ENCODE measurements around the gene CHMP2A.
"Not testable (repeated sequence)": the region's sequence is repeated elsewhere in the genome, so short reads cannot be mapped to it uniquely, and the experiment has no call there.

The CHMP2A gene

GRCh38 chr19:58516246-58516836 lies 38.6 kb downstream of the CHMP2A start:
- Mint-ChIP-seq H3K27me3 (no peaks in the 10 kb centered on the region), H3K4me1 (ENCODE audit: low read depth) (peaks cover 56% of the 10 kb centered on the region), H3K36me3 (ENCODE audit: low read depth) (peaks cover 26% of the 10 kb centered on the region), H3K4me3 (peak overlapping the region; percentile 88), H3K27ac (peak overlapping the region; percentile 85), H3K9me3 (no peaks in the 10 kb centered on the region)

- H3K4me1 Mint-ChIP-seq (ENCODE audit: low read depth): peaks cover 52% of the 10 kb centered on the region
- H3K27ac Mint-ChIP-seq: peak overlapping the region; percentile 85
- no peaks in the 10 kb centered on the region for H3K9me3 Mint-ChIP-seq
- H3K4me3 Mint-ChIP-seq: peak overlapping the region; percentile 88
- peaks cover 26% of the 10 kb centered on the region for H3K36me3 Mint-ChIP-seq (ENCODE audit: low read depth)
- H3K27me3 Mint-ChIP-seq: no peaks in the 10 kb centered on the region
Measured at GRCh38 chr19:58515259-58515658, 39.6 kb downstream of the CHMP2A start.

GRCh38 chr19:58514564-58515022 lies 40.3 kb downstream of the CHMP2A start:
- Mint-ChIP-seq H3K4me1 (ENCODE audit: low read depth) (peaks cover 45% of the 10 kb centered on the region), H3K9me3 (no peaks in the 10 kb centered on the region), H3K36me3 (ENCODE audit: low read depth) (peaks cover 26% of the 10 kb centered on the region), H3K27me3 (no peaks in the 10 kb centered on the region), H3K27ac (peak overlapping the region; percentile 89), H3K4me3 (peak overlapping the region; percentile 88)

- Mint-ChIP-seq H3K27ac (peak overlapping the region; percentile 89), H3K36me3 (ENCODE audit: low read depth) (peaks cover 23% of the 10 kb centered on the region), H3K9me3 (no peaks in the 10 kb centered on the region), H3K27me3 (no peaks in the 10 kb centered on the region), H3K4me3 (peak overlapping the region; percentile 88), H3K4me1 (ENCODE audit: low read depth) (peaks cover 39% of the 10 kb centered on the region)
Measured at GRCh38 chr19:58513694-58514563, 41.0 kb downstream of the CHMP2A start.

GRCh38 chr19:58513213-58513693 lies 41.7 kb downstream of the CHMP2A start:
- Mint-ChIP-seq H3K4me3 (peak overlapping the region; percentile 88), H3K9me3 (no peaks in the 10 kb centered on the region), H3K36me3 (ENCODE audit: low read depth) (peaks cover 20% of the 10 kb centered on the region), H3K4me1 (ENCODE audit: low read depth) (peaks cover 32% of the 10 kb centered on the region), H3K27ac (peak overlapping the region; percentile 89), H3K27me3 (no peaks in the 10 kb centered on the region)

- Mint-ChIP-seq H3K27ac (peak within 1 kb of the TSS; percentile 89), H3K4me1 (ENCODE audit: low read depth) (peaks cover 24% of the 10 kb centered on the region), H3K9me3 (peaks cover 4% of the 10 kb centered on the region), H3K27me3 (no peaks in the 10 kb centered on the region), H3K4me3 (no peak within 1 kb of the TSS), H3K36me3 (ENCODE audit: low read depth) (peaks cover 25% of the 10 kb centered on the region)
Measured at GRCh38 chr19:58511353-58512208, 43.3 kb downstream of the CHMP2A start, which contains the start of gene SLC27A5. Gene SLC27A5 (minus strand): TSS chr19:58511992. CDS start chr19:58511955, 37 bp downstream.

- Mint-ChIP-seq H3K36me3 (ENCODE audit: low read depth) (peaks cover 15% of the 10 kb centered on the region), H3K27me3 (no peaks in the 10 kb centered on the region), H3K27ac (no peak overlapping the region), H3K9me3 (peaks cover 7% of the 10 kb centered on the region), H3K4me1 (ENCODE audit: low read depth) (peaks cover 14% of the 10 kb centered on the region), H3K4me3 (no peak overlapping the region)
Measured at GRCh38 chr19:58510084-58510862, 44.6 kb downstream of the CHMP2A start.

GRCh38 chr19:58509731-58510083 lies 45.2 kb downstream of the CHMP2A start:
- Mint-ChIP-seq H3K9me3 (peaks cover 7% of the 10 kb centered on the region), H3K27me3 (no peaks in the 10 kb centered on the region), H3K4me3 (no peak overlapping the region), H3K4me1 (ENCODE audit: low read depth) (peaks cover 11% of the 10 kb centered on the region), H3K27ac (no peak overlapping the region), H3K36me3 (ENCODE audit: low read depth) (peaks cover 11% of the 10 kb centered on the region)

GRCh38 chr19:58507602-58508223 lies 47.2 kb downstream of the CHMP2A start:
- not testable (repeated sequence) for H3K36me3 Mint-ChIP-seq (ENCODE audit: low read depth); H3K9me3 Mint-ChIP-seq; H3K27ac Mint-ChIP-seq; H3K4me3 Mint-ChIP-seq; H3K27me3 Mint-ChIP-seq; H3K4me1 Mint-ChIP-seq (ENCODE audit: low read depth)

All from stimulated activated naive CD8-positive, alpha-beta T cell treated with anti-CD3 and anti-CD28 coated beads, Interleukin-15, Interleukin-2, amounts not matched to agents 100 ng/mL and 50 ng/mL, for 24 hours (primary cell).